ENCODE results near the gene VWA8. TPM values are rescaled to one million over a fixed set of nuclear protein-coding genes. Genes with fewer than 3 reads are reported as not detected.
"Not testable (repeated sequence)": the region's sequence is repeated elsewhere in the genome, so short reads cannot be mapped to it uniquely, and the experiment has no call there.

Gene VWA8
- total and polyA plus RNA-seq, 2 of the 13 experiments (the other 11 are each of a cell fraction or from before 2014, with no cell fraction given) = 9.1 to 17.3 TPM

DNA sequence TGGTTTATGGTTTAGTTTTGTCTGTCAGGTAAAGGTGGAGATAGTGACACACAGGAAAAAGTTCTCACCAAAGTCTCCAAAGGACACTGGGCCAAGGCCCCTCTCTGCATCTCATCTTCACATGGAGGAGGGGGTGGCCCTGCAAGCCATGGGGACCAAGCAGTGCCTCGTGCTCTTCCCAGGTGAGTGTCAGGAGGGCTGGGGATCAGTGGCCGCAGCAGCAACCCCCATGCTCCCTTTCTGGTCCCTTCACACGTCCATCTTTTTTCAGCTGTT lies 415.5 kb downstream of the VWA8 start (continued):
- no peak for TF ChIP-seq ZNF83 (CRISPR knock-in tag; IDR thresholded peaks at IDR 0.05; ENCODE audit: borderline replicate concordance)
- no peak for TF ChIP-seq NCOR1 (IDR thresholded peaks at IDR 0.05; ENCODE audit: borderline replicate concordance, low read length)

- ChIA-PET CTCF (ENCODE audit: low intra/inter-chr PET ratio, low total read pairs) (no interaction called here), POLR2A (no interaction called here)
- no peak overlapping the region for H3K27ac ChIP-seq (ENCODE audit: extremely low read length, insufficient read depth, low read length)
- no peak overlapping the region for H3K4me2 ChIP-seq (ENCODE audit: low read depth, low read length)
- BruUV-seq (replicated peaks) = no TSS peak
- 78% methylated on average over 6 of the region's 7 CpGs for WGBS (ENCODE audit: low lambda C conversion rate)
- peaks cover 28% of the 10 kb centered on the region for H3K4me1 ChIP-seq (ENCODE audit: insufficient read depth, low read length)
- H3K4me3 ChIP-seq (replicated peaks in 1 of 3; ENCODE audit: insufficient read depth in 1 of 3, low read depth in 2 of 3, low read length in 3 of 3) = no peak overlapping the region
- no peaks in the 10 kb centered on the region for H3K27me3 ChIP-seq (ENCODE audit: control insufficient read depth in 1 of 2, insufficient read depth in 2 of 2, low read length in 2 of 2)
- no peaks in the 10 kb centered on the region for H3K9me3 ChIP-seq (ENCODE audit: low read length)
- in situ Hi-C loops (cut with HindIII; ENCODE audit: extremely low pct_ligation_motif_present, low pct_unique_long_range_greater_than_20kb) = no loop called here
- intact Hi-C loops (cut with micrococcal nuclease; ENCODE audit: unreplicated experiment) = loop anchor here (5.0 kb wide), 1 partner anchor 579 kb away; no protein-coding TSS in a partner anchor
- H4K20me1 ChIP-seq (ENCODE audit: insufficient read depth, low read length) = no peaks in the 10 kb centered on the region
- H3K79me2 ChIP-seq (ENCODE audit: insufficient read depth, low read length) = no peaks in the 10 kb centered on the region
- H3K9ac ChIP-seq (ENCODE audit: insufficient read depth, low read depth, low read length) = no peak overlapping the region
- ATAC-seq (no peak), DNase-seq (ENCODE audit: low spot score) (no peak), FAIRE-seq (no peak)
- no peak overlapping the region for H2AFZ ChIP-seq (ENCODE audit: low read length)
- H3K36me3 ChIP-seq (replicated peaks in 1 of 2; ENCODE audit: control insufficient read depth in 1 of 2, insufficient read depth in 2 of 2, low read length in 2 of 2) = no peaks in the 10 kb centered on the region
- no peak for TF ChIP-seq U2AF1 (optimal IDR thresholded peaks at IDR 0.05; ENCODE audit: low read depth, low read length)
- TF ChIP-seq ZNF629 (CRISPR knock-in tag; conservative IDR thresholded peaks at IDR 0.05) = no peak
Observed at GRCh38 chr13:41543664-41544300, 417.1 kb downstream of the VWA8 start.

GRCh38 chr13:41542799-41543198 lies 418.1 kb downstream of the VWA8 start:
- H3K27ac ChIP-seq (ENCODE audit: extremely low read length, insufficient read depth, low read length); in situ Hi-C loops (cut with HindIII; ENCODE audit: extremely low pct_ligation_motif_present, low pct_unique_long_range_greater_than_20kb); H3K79me2 ChIP-seq (ENCODE audit: insufficient read depth, low read length); H3K4me3 ChIP-seq (replicated peaks in 1 of 3; ENCODE audit: insufficient read depth in 1 of 3, low read depth in 2 of 3, low read length in 3 of 3); H3K4me2 ChIP-seq (ENCODE audit: low read depth, low read length); H3K9ac ChIP-seq (ENCODE audit: insufficient read depth, low read depth, low read length); H2AFZ ChIP-seq (ENCODE audit: low read length); ATAC-seq; FAIRE-seq; CTCF ChIA-PET (ENCODE audit: low intra/inter-chr PET ratio, low total read pairs); H3K36me3 ChIP-seq (replicated peaks in 1 of 2; ENCODE audit: control insufficient read depth in 1 of 2, insufficient read depth in 2 of 2, low read length in 2 of 2); POLR2A ChIA-PET; H3K27me3 ChIP-seq (ENCODE audit: control insufficient read depth in 1 of 2, insufficient read depth in 2 of 2, low read length in 2 of 2); BruUV-seq (replicated peaks); H4K20me1 ChIP-seq (ENCODE audit: insufficient read depth, low read length); DNase-seq (ENCODE audit: low spot score); H3K9me3 ChIP-seq (ENCODE audit: low read length): not testable (repeated sequence)
- intact Hi-C loops (cut with micrococcal nuclease; ENCODE audit: unreplicated experiment) = loop anchor here (5.0 kb wide), 1 partner anchor 580 kb away; no protein-coding TSS in a partner anchor
- WGBS (ENCODE audit: low lambda C conversion rate) = 57% methylated on average over 3 of the region's 3 CpGs
- peaks cover 23% of the 10 kb centered on the region for H3K4me1 ChIP-seq (ENCODE audit: insufficient read depth, low read length)
